ENCODE results near the gene PRR12.

- no peak for TF ChIP-seq ZBTB1 (tag by site-specific recombination; IDR thresholded peaks at IDR 0.05)
- TF ChIP-seq CTCF (tag by site-specific recombination; IDR thresholded peaks at IDR 0.05) = no peak
- TF ChIP-seq ZNF362 (tag by site-specific recombination; IDR thresholded peaks at IDR 0.05) = no peak
- TF ChIP-seq ZNF677 (tag by site-specific recombination; IDR thresholded peaks at IDR 0.05) = no peak
Observed at GRCh38 chr19:49651029-49651819, 60.2 kb downstream of the PRR12 start.

Measured in HEK293 (cell line).